ENCODE measurements around the gene CLSTN2.

CLSTN2 gene

GRCh38 chr3:140552403-140552802, 617.4 kb downstream of the CLSTN2 start:
- DNase-seq (ENCODE audit: low spot score), result no peak

- DNase-seq (ENCODE audit: low spot score), result no peak
Observed at GRCh38 chr3:140552898-140553297, 617.9 kb downstream of the CLSTN2 start.

- no peak for DNase-seq (ENCODE audit: low spot score)
Observed at GRCh38 chr3:140553591-140553990, 618.6 kb downstream of the CLSTN2 start.

GRCh38 chr3:140555666-140556065, 620.7 kb downstream of the CLSTN2 start:
- no peak for DNase-seq (ENCODE audit: low spot score)

- no peak for DNase-seq (ENCODE audit: low spot score)
Observed at GRCh38 chr3:140557476-140557875, 622.5 kb downstream of the CLSTN2 start.

- DNase-seq (ENCODE audit: low spot score), result no peak
Observed at GRCh38 chr3:140559546-140559945, 624.6 kb downstream of the CLSTN2 start.

- no peak for DNase-seq (ENCODE audit: low spot score)
Observed at GRCh38 chr3:140563206-140563760, 628.3 kb downstream of the CLSTN2 start.

- no peak for DNase-seq (ENCODE audit: low spot score)
Observed at GRCh38 chr3:140568131-140568530, 633.1 kb downstream of the CLSTN2 start.

GRCh38 chr3:140568842-140569520, 634.0 kb downstream of the CLSTN2 start:
- peak; percentile 78 for DNase-seq (ENCODE audit: low spot score)

GRCh38 chr3:140570602-140571001, 635.6 kb downstream of the CLSTN2 start:
- DNase-seq (ENCODE audit: low spot score), result peak; percentile 12

- peak; percentile 17 for DNase-seq (ENCODE audit: low spot score)
Observed at GRCh38 chr3:140571836-140572235, 636.9 kb downstream of the CLSTN2 start.

GRCh38 chr3:140572334-140572733, 637.3 kb downstream of the CLSTN2 start:
- DNase-seq (ENCODE audit: low spot score), result no peak

GRCh38 chr3:140573011-140573410, 638.0 kb downstream of the CLSTN2 start:
- no peak for DNase-seq (ENCODE audit: low spot score)

- DNase-seq (ENCODE audit: low spot score), result no peak
Observed at GRCh38 chr3:140574375-140574774, 639.4 kb downstream of the CLSTN2 start.

GRCh38 chr3:140576449-140576848, 641.5 kb downstream of the CLSTN2 start:
- DNase-seq (ENCODE audit: low spot score), result no peak

GRCh38 chr3:140577911-140578310, 642.9 kb downstream of the CLSTN2 start:
- DNase-seq (ENCODE audit: low spot score), result no peak

- DNase-seq (ENCODE audit: low spot score), result no peak
Observed at GRCh38 chr3:140579260-140579659, 644.3 kb downstream of the CLSTN2 start.

- no peak for DNase-seq (ENCODE audit: low spot score)
Observed at GRCh38 chr3:140580746-140581145, 645.8 kb downstream of the CLSTN2 start.

GRCh38 chr3:140584549-140584948, 649.6 kb downstream of the CLSTN2 start:
- DNase-seq (ENCODE audit: low spot score), result no peak

GRCh38 chr3:140585828-140586227, 650.8 kb downstream of the CLSTN2 start:
- DNase-seq (ENCODE audit: low spot score), result no peak

- no peak for DNase-seq (ENCODE audit: low spot score)
Observed at GRCh38 chr3:140586311-140586710, 651.3 kb downstream of the CLSTN2 start.

- DNase-seq (ENCODE audit: low spot score), result no peak
Observed at GRCh38 chr3:140588558-140588957, 653.6 kb downstream of the CLSTN2 start.

GRCh38 chr3:140593766-140594165, 658.8 kb downstream of the CLSTN2 start:
- no peak for DNase-seq (ENCODE audit: low spot score)

- DNase-seq (ENCODE audit: low spot score), result no peak
Observed at GRCh38 chr3:140595295-140595694, 660.3 kb downstream of the CLSTN2 start.

Data from cerebellar cortex (tissue), 1 donor.